ENCODE measurements around the gene TMEM191C.

GRCh38 chr22:21450320-21450831 is 16.8 kb upstream of the TMEM191C start:
- TF ChIP-seq ESRRG (CRISPR knock-in tag; IDR thresholded peaks at IDR 0.05) (no peak), BACH2 (CRISPR knock-in tag; IDR thresholded peaks at IDR 0.05; ENCODE audit: borderline replicate concordance) (no peak), ISL1 (CRISPR knock-in tag; IDR thresholded peaks at IDR 0.05) (no peak), ARNTL (CRISPR knock-in tag; IDR thresholded peaks at IDR 0.05; ENCODE audit: borderline replicate concordance, low read depth) (no peak), CREB5 (CRISPR knock-in tag; IDR thresholded peaks at IDR 0.05; ENCODE audit: low read depth) (no peak), ZFP30 (CRISPR knock-in tag; IDR thresholded peaks at IDR 0.05) (no peak), ZNF565 (CRISPR knock-in tag; conservative IDR thresholded peaks at IDR 0.05; ENCODE audit: low read depth) (no peak), ZFP3 (CRISPR knock-in tag; IDR thresholded peaks at IDR 0.05) (no peak), OSR1 (CRISPR knock-in tag; IDR thresholded peaks at IDR 0.05) (no peak)
- TF ChIP-seq, protein P1, sequence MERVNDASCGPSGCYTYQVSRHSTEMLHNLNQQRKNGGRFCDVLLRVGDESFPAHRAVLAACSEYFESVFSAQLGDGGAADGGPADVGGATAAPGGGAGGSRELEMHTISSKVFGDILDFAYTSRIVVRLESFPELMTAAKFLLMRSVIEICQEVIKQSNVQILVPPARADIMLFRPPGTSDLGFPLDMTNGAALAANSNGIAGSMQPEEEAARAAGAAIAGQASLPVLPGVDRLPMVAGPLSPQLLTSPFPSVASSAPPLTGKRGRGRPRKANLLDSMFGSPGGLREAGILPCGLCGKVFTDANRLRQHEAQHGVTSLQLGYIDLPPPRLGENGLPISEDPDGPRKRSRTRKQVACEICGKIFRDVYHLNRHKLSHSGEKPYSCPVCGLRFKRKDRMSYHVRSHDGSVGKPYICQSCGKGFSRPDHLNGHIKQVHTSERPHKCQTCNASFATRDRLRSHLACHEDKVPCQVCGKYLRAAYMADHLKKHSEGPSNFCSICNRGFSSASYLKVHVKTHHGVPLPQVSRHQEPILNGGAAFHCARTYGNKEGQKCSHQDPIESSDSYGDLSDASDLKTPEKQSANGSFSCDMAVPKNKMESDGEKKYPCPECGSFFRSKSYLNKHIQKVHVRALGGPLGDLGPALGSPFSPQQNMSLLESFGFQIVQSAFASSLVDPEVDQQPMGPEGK (CRISPR knock-in tag; IDR thresholded peaks at IDR 0.05; ENCODE audit: borderline replicate concordance): no peak
- TF ChIP-seq, protein P2, sequence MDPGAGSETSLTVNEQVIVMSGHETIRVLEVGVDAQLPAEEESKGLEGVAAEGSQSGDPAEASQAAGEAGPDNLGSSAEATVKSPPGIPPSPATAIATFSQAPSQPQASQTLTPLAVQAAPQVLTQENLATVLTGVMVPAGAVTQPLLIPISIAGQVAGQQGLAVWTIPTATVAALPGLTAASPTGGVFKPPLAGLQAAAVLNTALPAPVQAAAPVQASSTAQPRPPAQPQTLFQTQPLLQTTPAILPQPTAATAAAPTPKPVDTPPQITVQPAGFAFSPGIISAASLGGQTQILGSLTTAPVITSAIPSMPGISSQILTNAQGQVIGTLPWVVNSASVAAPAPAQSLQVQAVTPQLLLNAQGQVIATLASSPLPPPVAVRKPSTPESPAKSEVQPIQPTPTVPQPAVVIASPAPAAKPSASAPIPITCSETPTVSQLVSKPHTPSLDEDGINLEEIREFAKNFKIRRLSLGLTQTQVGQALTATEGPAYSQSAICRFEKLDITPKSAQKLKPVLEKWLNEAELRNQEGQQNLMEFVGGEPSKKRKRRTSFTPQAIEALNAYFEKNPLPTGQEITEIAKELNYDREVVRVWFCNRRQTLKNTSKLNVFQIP (CRISPR knock-in tag; IDR thresholded peaks at IDR 0.05; ENCODE audit: borderline replicate concordance, low read depth): no peak

All from SK-N-SH treated with all-trans-retinoic acid at 6 μM for 48 hours (cell line).